CD4-positive, alpha-beta memory T cell (primary cell): ENCODE results near the gene SSBP4. TPM values are rescaled to one million over a fixed set of nuclear protein-coding genes. Genes with fewer than 3 reads are reported as not detected.
A peak's percentile ranks its signal among the peaks of the same experiment; 100 is the strongest.

Source experiments
- CTCF ChIA-PET: fragments of 350-600 bp; sonication (Branson Sonifier 250); formaldehyde crosslinking; loops from one replicate; lab custom pipeline; 2021; ENCODE audit warnings: inconsistent platforms; ENCODE audit not compliant: partially characterized antibody; lab: Charles Lee
- POLR2A ChIA-PET: fragments of 350-600 bp; sonication (Branson Sonifier 250); formaldehyde crosslinking; loops from one replicate; lab custom pipeline; 2021; ENCODE audit not compliant: partially characterized antibody; lab: Charles Lee
- DNase-seq, 5 donors: peaks; one replicate each; pipeline versions ENCODE4 v3.0.0 to v3.0.0-alpha.2; 2020 to 2022; ENCODE audit warnings: mixed read lengths in 1 of 5
- H3K27ac ChIP-seq: one replicate; pipeline ENCODE4 v1.7.0; 2013; ENCODE audit warnings: low read depth, low read length
- H3K27me3 ChIP-seq: 2 replicates; pipeline ENCODE4 v1.7.0; 2013; ENCODE audit warnings: mild to moderate bottlenecking, low read length, moderate library complexity; ENCODE audit not compliant: insufficient read depth
- H3K36me3 ChIP-seq: 2 replicates; pipeline ENCODE4 v1.7.0; 2013; ENCODE audit warnings: mild to moderate bottlenecking, low read length, moderate library complexity; ENCODE audit not compliant: insufficient read depth
- H3K4me1 ChIP-seq: 2 replicates; pipeline ENCODE4 v1.7.0; 2013; ENCODE audit warnings: mild to moderate bottlenecking, low read length, moderate library complexity; ENCODE audit not compliant: insufficient read depth
- H3K4me3 ChIP-seq, 2 donors: one replicate each; pipeline ENCODE4 v1.7.0; 2013; ENCODE audit warnings: low read length in 2 of 2, mild to moderate bottlenecking in 1 of 2
- H3K9me3 ChIP-seq, 2 donors: one replicate each; pipeline ENCODE4 v1.7.0; 2013; ENCODE audit warnings: low read length in 2 of 2, control low read depth in 1 of 2; ENCODE audit not compliant: control insufficient read depth in 1 of 2
- H3K27ac Mint-ChIP-seq, 7 donors: one replicate each; pipeline ENCODE4 v1.8.0; 2020 to 2021; ENCODE audit warnings: mixed read lengths in 7 of 7, mild to moderate bottlenecking in 6 of 7, inconsistent platforms in 3 of 7, moderate library complexity in 3 of 7
- H3K27me3 Mint-ChIP-seq, 2 donors: one replicate each; pipeline ENCODE4 v1.8.0; 2020 to 2021; ENCODE audit warnings: mixed read lengths in 2 of 2
- H3K36me3 Mint-ChIP-seq, 2 donors: one replicate each; pipeline ENCODE4 v1.8.0; 2020 to 2021; ENCODE audit warnings: mixed read lengths in 2 of 2, inconsistent platforms in 1 of 2, mild to moderate bottlenecking in 1 of 2
- H3K4me1 Mint-ChIP-seq, 4 donors: one replicate each; pipeline ENCODE4 v1.8.0; 2020 to 2021; ENCODE audit warnings: mixed read lengths in 4 of 4, mild to moderate bottlenecking in 1 of 4
- H3K4me3 Mint-ChIP-seq, 8 donors: one replicate each; pipeline ENCODE4 v1.8.0; 2020 to 2021; ENCODE audit warnings: mixed read lengths in 8 of 8, mild to moderate bottlenecking in 7 of 8, moderate library complexity in 6 of 8, inconsistent platforms in 3 of 8
- H3K9me3 Mint-ChIP-seq, 8 donors: one replicate each; pipeline ENCODE4 v1.8.0; 2020 to 2021; ENCODE audit warnings: mixed read lengths in 8 of 8, mild to moderate bottlenecking in 5 of 8, inconsistent platforms in 3 of 8, moderate library complexity in 1 of 8
- intact Hi-C: fragments of 100-400 bp; cut with micrococcal nuclease; formaldehyde crosslinking; loops from one replicate; pipeline ENCODE4 v1.15.1; 2023
- polyA plus RNA-seq, 2 donors: library from polyadenylated mRNA; unstranded; fragments of 300-500 nt; fragmentation: Illumina TruSeq; gene quantifications; one replicate each; pipeline ENCODE4 v1.2.3, GENCODE V29; 2021
- total RNA-seq, 2 experiments: library from RNA; stranded (reverse); gene quantifications; one replicate each; pipeline ENCODE4 v1.2.3, GENCODE V29; 2021

Gene SSBP4
- total and polyA plus RNA-seq, 4 experiments from 2014 or later = 71.3 to 108 (median 77.4) TPM

DNA sequence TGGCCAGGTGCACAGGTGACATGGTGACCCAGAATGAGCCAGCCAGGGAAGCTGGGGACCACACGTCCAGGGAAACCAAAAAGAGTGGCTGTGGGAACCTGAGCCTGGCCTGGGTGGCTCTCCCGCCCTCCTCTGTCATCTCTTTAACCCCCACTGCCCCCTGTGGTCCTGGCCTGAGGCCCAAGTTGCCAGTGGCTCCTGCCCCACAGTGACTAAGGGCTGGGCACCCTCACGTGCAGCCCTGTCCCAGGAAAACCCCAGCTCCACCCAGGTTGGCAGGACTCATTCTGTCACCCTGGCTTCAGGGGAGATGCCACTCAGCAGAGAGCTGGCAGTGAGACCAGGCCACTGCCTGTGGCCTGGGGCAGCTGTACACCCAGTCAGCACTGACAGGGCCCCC lies 49.3 kb downstream of the SSBP4 start:
- peaks cover 14 to 45% (median 27%) of the 10 kb centered on the region in 4 donors for H3K4me1 Mint-ChIP-seq
- ChIA-PET POLR2A (interaction anchor here (0.7 to 1.5 kb wide), 4 partner anchors 38 to 121 kb away, joined by 3 to 4 read pairs (median 3); no protein-coding TSS in a partner anchor), CTCF (interaction anchor here (0.8 to 4.2 kb wide), 5 partner anchors 43 to 121 kb away, joined by 3 to 50 read pairs (median 8); partner anchors contain the start of genes ELL and REX1BD)
- H3K36me3 ChIP-seq = peaks cover 18% of the 10 kb centered on the region
- H3K4me3 Mint-ChIP-seq = no peak overlapping the region
- H3K27me3 Mint-ChIP-seq = no peaks in the 10 kb centered on the region
- intact Hi-C loops = no loop called here
- peaks cover 39% of the 10 kb centered on the region for H3K4me1 ChIP-seq
- H3K9me3 ChIP-seq = no peaks in the 10 kb centered on the region
- H3K36me3 Mint-ChIP-seq = peaks cover 3 to 34% of the 10 kb centered on the region in 2 donors
- H3K4me3 ChIP-seq = no peak overlapping the region
- H3K27me3 ChIP-seq = no peaks in the 10 kb centered on the region
- no peaks in the 10 kb centered on the region for H3K9me3 Mint-ChIP-seq
- no peak for DNase-seq
- H3K27ac ChIP-seq = no peak overlapping the region
- peak overlapping the region in 3 of 7 donors; percentile 27 to 58 (median 49) for H3K27ac Mint-ChIP-seq

DNA sequence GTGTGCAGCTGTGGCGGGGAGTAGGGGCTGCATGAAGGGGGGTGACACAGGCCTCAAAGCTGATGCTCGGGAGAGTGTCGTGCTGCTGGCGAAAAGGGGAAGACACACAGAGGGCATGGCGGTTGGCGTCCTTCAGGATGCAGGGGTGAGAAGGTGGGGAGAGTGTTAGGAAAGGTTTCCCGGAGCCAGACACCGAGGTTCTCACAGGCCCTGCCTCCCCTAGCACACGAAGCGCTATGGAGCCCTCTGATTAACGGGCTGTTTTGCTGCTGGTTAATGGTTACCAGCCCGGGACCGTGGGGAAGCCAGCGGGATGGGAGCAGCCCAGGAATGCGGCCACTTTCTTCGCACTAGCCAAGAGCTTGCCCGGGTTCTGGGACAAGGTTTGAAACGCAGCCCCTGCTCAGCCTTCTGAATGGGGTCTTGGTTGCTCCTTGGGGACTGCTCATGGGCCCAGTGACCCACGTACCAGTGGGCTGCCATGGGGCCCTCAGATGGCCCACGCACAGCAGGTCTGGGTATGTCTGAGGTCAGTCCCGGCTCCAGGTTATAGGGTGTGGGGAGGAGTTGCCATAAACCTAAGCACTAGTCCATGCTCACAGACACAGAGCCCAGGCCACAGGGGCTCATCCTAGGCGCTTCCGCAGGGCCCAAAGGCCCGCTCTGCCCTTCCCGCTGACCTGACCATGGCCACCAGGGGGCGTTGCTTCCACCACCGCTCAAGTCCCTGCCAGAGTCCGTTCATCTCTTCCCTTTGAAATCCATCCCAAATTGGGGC lies 50.1 kb downstream of the SSBP4 start:
- Histone ChIP-seq H3K9me3 (no peaks in the 10 kb centered on the region), H3K27me3 (no peaks in the 10 kb centered on the region), H3K4me3 (no peak overlapping the region), H3K27ac (no peak overlapping the region), H3K36me3 (peaks cover 17% of the 10 kb centered on the region), H3K4me1 (peaks cover 47% of the 10 kb centered on the region)
- Mint-ChIP-seq H3K4me1 (peaks cover 15 to 52% (median 32%) of the 10 kb centered on the region in 4 donors), H3K36me3 (peaks cover 3 to 29% of the 10 kb centered on the region in 2 donors), H3K4me3 (peak overlapping the region in 1 of 8 donors; percentile 25), H3K27ac (peak overlapping the region in 6 of 7 donors; percentile 42 to 84 (median 80)), H3K9me3 (no peaks in the 10 kb centered on the region), H3K27me3 (no peaks in the 10 kb centered on the region)
- ChIA-PET CTCF (interaction anchor here (0.5 to 4.2 kb wide), 16 partner anchors 13 to 481 kb away, joined by 3 to 50 read pairs (median 4); partner anchors contain the start of genes ELL, FKBP8 and REX1BD), POLR2A (interaction anchor here (0.7 to 2.3 kb wide), 10 partner anchors 9 to 120 kb away, joined by 3 to 13 read pairs (median 4); partner anchors contain the start of genes ELL, KXD1 and UBA52)
- peak; percentile 45 to 59 (median 56) for DNase-seq
- intact Hi-C loops = no loop called here

DNA sequence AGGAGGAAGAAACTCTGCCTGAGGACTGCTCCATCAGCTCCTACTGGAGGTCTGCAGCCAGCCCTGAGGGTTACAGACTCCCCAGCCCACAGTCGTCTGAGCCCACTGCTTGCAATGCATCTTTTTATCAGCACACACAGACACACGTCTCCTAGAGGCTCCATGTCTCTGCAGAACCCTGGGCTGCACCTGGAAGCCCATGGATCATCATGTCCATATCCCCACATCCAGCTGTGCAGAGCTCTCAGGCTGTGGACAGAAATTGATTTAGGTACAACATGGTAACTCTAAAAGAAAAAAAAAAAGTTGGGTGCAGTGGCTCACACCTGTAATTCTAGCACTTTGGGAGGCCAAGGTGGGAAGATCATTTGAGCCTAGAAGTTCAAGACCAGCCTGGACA lies 51.6 kb downstream of the SSBP4 start:
- no peak overlapping the region for H3K27ac ChIP-seq
- peaks cover 6% of the 10 kb centered on the region for H3K36me3 ChIP-seq
- H3K36me3 Mint-ChIP-seq = peaks cover 0 to 23% of the 10 kb centered on the region in 2 donors
- no peaks in the 10 kb centered on the region for H3K27me3 Mint-ChIP-seq
- intact Hi-C loops = no loop called here
- no peak for DNase-seq
- POLR2A ChIA-PET = interaction anchor here (1.2 to 2.3 kb wide), 5 partner anchors 25 to 118 kb away, joined by 3 to 13 read pairs (median 5); partner anchors contain the start of genes KXD1, REX1BD and UBA52
- CTCF ChIA-PET = interaction anchor here (1.1 to 4.2 kb wide), 11 partner anchors 9 to 376 kb away, joined by 4 to 50 read pairs (median 6); partner anchors contain the start of genes ELL, FKBP8 and REX1BD
- no peaks in the 10 kb centered on the region for H3K9me3 ChIP-seq
- no peaks in the 10 kb centered on the region for H3K27me3 ChIP-seq
- H3K4me1 ChIP-seq = peaks cover 62% of the 10 kb centered on the region
- no peak overlapping the region for H3K4me3 Mint-ChIP-seq
- no peaks in the 10 kb centered on the region for H3K9me3 Mint-ChIP-seq
- no peak overlapping the region for H3K4me3 ChIP-seq
- peak overlapping the region in 3 of 7 donors; percentile 42 to 81 (median 60) for H3K27ac Mint-ChIP-seq
- H3K4me1 Mint-ChIP-seq = peaks cover 25 to 63% (median 47%) of the 10 kb centered on the region in 4 donors

DNA sequence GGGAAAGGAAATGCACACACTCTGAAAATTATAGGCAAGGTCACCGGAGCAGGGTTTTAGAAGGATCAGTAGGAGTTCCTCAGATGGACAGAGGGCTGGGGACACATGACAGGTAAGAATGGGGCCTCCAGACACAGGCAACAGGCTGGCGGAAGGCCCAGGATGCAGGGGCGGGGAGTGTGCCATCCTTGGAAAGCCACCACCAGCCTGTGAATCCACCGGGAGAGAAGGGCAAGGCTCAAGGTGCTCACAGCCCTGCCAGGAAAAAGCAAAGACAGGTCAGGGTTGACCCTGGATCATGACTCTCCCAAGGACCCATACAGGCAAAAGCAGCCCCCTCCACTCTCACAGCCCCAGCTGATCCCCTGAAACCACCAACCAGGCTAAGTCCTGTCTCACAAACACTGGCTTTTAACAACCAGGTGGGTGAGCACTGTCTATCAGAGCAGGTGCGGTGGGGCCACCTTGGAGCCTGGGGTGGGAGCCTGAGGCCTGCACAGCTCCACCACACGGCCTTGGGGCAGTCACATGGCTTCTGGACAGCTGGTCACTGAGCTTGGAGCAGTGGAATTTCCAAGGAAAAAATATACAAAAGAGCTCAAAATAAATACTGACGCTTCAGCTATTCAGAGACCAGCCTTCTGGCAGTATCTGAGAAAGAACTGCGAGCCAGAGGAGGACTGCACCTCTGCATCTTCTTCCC lies 54.0 kb downstream of the SSBP4 start:
- Mint-ChIP-seq H3K9me3 (no peaks in the 10 kb centered on the region), H3K27me3 (no peaks in the 10 kb centered on the region), H3K36me3 (peaks cover 4 to 23% of the 10 kb centered on the region in 2 donors), H3K27ac (peak overlapping the region; percentile 60 to 95 (median 75)), H3K4me3 (peak overlapping the region in 1 of 8 donors; percentile 21), H3K4me1 (peaks cover 38 to 83% (median 66%) of the 10 kb centered on the region in 4 donors)
- POLR2A ChIA-PET = interaction anchor here (1.0 to 4.9 kb wide), 7 partner anchors 23 to 358 kb away, joined by 3 to 42 read pairs (median 6); partner anchors contain the start of genes ELL, KXD1, REX1BD and UPF1
- no peaks in the 10 kb centered on the region for H3K9me3 ChIP-seq
- CTCF ChIA-PET = interaction anchor here (1.0 to 5.3 kb wide), 6 partner anchors 9 to 117 kb away, joined by 3 to 46 read pairs (median 6); partner anchors contain the start of genes ELL and REX1BD
- no peaks in the 10 kb centered on the region for H3K27me3 ChIP-seq
- H3K4me3 ChIP-seq = no peak overlapping the region
- H3K27ac ChIP-seq = no peak overlapping the region
- no peak for DNase-seq
- intact Hi-C loops = no loop called here
- peaks cover 6% of the 10 kb centered on the region for H3K36me3 ChIP-seq
- peaks cover 75% of the 10 kb centered on the region for H3K4me1 ChIP-seq

DNA sequence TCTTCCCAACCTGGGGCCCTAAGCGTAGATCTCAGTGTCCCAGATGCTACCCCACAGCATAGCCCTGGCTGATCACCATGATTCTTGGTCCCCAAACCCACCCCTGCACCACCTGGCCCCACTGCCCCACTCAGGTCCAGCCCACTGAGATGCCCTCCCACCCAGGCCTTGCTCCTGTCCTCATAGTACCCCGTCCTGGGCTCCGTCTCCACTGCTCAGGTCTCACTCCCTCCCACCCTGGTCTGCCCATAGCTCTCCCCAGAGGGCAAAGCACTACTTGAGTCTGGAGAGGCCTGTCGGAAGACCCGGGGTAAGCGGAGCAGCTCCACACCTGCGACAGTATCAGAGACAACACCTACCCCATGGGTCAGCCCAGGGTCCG lies 54.5 kb downstream of the SSBP4 start:
- no peaks in the 10 kb centered on the region for H3K9me3 Mint-ChIP-seq
- POLR2A ChIA-PET = interaction anchor here (1.2 to 4.9 kb wide), 6 partner anchors 23 to 115 kb away, joined by 4 to 42 read pairs (median 20); partner anchors contain the start of genes ELL, KXD1 and REX1BD
- DNase-seq = no peak
- intact Hi-C loops = no loop called here
- H3K27ac Mint-ChIP-seq = peak overlapping the region; percentile 42 to 99 (median 95)
- H3K27me3 Mint-ChIP-seq = no peaks in the 10 kb centered on the region
- H3K4me1 ChIP-seq = peaks cover 76% of the 10 kb centered on the region
- CTCF ChIA-PET = interaction anchor here (1.0 to 5.3 kb wide), 7 partner anchors 10 to 116 kb away, joined by 3 to 46 read pairs (median 6); partner anchors contain the start of genes ELL and REX1BD
- no peak overlapping the region for H3K4me3 ChIP-seq
- peaks cover 38 to 85% (median 68%) of the 10 kb centered on the region in 4 donors for H3K4me1 Mint-ChIP-seq
- H3K36me3 Mint-ChIP-seq = peaks cover 4 to 23% of the 10 kb centered on the region in 2 donors
- peaks cover 6% of the 10 kb centered on the region for H3K36me3 ChIP-seq
- no peaks in the 10 kb centered on the region for H3K9me3 ChIP-seq
- H3K27ac ChIP-seq = peak overlapping the region; percentile 68
- H3K4me3 Mint-ChIP-seq = no peak overlapping the region
- no peaks in the 10 kb centered on the region for H3K27me3 ChIP-seq

DNA sequence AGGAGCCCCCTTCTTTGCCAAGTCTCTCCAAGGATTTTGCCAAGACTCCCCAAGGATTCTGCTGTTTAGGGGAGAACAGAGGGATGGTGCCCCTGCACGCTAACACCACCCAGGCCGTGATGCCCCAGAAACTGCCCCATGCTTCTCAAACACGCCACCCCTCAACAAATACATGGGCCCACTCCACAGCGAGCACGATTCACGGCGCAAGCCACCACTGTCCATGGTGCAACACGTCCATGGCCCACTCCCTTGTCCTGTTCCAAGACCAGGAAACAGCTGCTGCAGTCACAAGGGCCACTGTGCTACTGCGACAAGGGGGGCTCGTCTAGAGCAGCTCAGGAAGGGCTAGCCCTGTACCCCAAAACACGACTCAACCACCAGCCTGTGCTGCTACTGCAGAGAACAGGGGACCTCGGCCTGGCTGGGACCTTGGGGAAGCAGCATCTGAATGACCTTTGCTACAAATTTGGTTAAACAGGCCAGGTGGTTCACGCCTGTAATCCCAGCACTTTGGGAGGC lies 55.2 kb downstream of the SSBP4 start:
- ChIA-PET CTCF (interaction anchor here (1.2 to 5.3 kb wide), 8 partner anchors 12 to 115 kb away, joined by 3 to 46 read pairs (median 6); partner anchors contain the start of genes ELL and REX1BD), POLR2A (interaction anchor here (0.5 to 4.9 kb wide), 13 partner anchors 11 to 358 kb away, joined by 3 to 42 read pairs (median 3); partner anchors contain the start of genes ELL, KXD1, REX1BD and UPF1)
- Histone ChIP-seq H3K27ac (peak overlapping the region; percentile 68), H3K36me3 (peaks cover 6% of the 10 kb centered on the region), H3K27me3 (no peaks in the 10 kb centered on the region), H3K9me3 (no peaks in the 10 kb centered on the region), H3K4me3 (no peak overlapping the region), H3K4me1 (peaks cover 82% of the 10 kb centered on the region)
- Mint-ChIP-seq H3K4me3 (peak overlapping the region in 6 of 8 donors; percentile 10 to 88 (median 50)), H3K4me1 (peaks cover 44 to 90% (median 73%) of the 10 kb centered on the region in 4 donors), H3K27ac (peak overlapping the region; percentile 94 to 99 (median 96)), H3K36me3 (peaks cover 4 to 25% of the 10 kb centered on the region in 2 donors), H3K9me3 (no peaks in the 10 kb centered on the region), H3K27me3 (no peaks in the 10 kb centered on the region)
- no peak for DNase-seq
- intact Hi-C loops = no loop called here
